GM12878 (cell line): ENCODE results near the gene CDC27. TPM values are rescaled to one million over a fixed set of nuclear protein-coding genes. Genes with fewer than 3 reads are reported as not detected.

ENCODE experiments used
- polyA plus RNA-seq, 11 experiments: library from polyadenylated mRNA; depleted of rRNA in 4 of 11; unstranded in 6 of 11; stranded (reverse) in 5 of 11; fragments of >200 nt; fragmentation: Nextera tagmentation in 4 of 11; fragmentation: Illumina TruSeq in 1 of 11; extraction: Ambion mirVana in 4 of 11; extraction: Trizol in 1 of 11; gene quantifications; 1 replicate in 1 of 11; 2 replicates in 10 of 11; pipeline versions ENCODE4 v1.2.1 to v1.2.3, GENCODE V29; 2011 to 2016; ENCODE audit warnings: inconsistent platforms in 2 of 11, missing spikeins in 2 of 11, low read depth in 1 of 11
- total RNA-seq, 4 experiments: library from RNA; depleted of rRNA in 3 of 4; stranded (reverse); fragments of >200 nt in 3 of 4; fragmentation: Illumina TruSeq in 1 of 4; extraction: Trizol in 1 of 4; gene quantifications; 2 replicates each; pipeline versions ENCODE4 v1.2.1 to v1.2.3, GENCODE V29; 2013 to 2021

The CDC27 gene
- total and polyA plus RNA-seq, 10 of the 15 experiments (the other 5 are each of a cell fraction or from before 2014, with no cell fraction given): 23.2 to 138 (median 97.8) TPM

Other genes starting within 250 kb of the CDC27 start
- not detected in 2 replicates for gene RPRML, start 210.0 kb downstream of the CDC27 start, total RNA-seq (2014; rRNA removed)
- not detected in 2 replicates for gene RPRML, start 210.0 kb downstream of the CDC27 start, total RNA-seq (2014; rRNA removed; fragmentation: Illumina TruSeq; extraction: Trizol)
- not detected in 2 replicates for gene RPRML, start 210.0 kb downstream of the CDC27 start, total RNA-seq (2021)
- not detected in 2 replicates for gene RPRML, start 210.0 kb downstream of the CDC27 start, polyA plus RNA-seq (2011; rRNA removed)
- gene RPRML, start 210.0 kb downstream of the CDC27 start, polyA plus RNA-seq (2014; fragmentation: Illumina TruSeq; extraction: Trizol): not detected in 2 replicates
- not detected for gene RPRML, start 210.0 kb downstream of the CDC27 start, polyA plus RNA-seq (2014; fragmentation: Nextera tagmentation; extraction: Ambion mirVana)
- gene RPRML, start 210.0 kb downstream of the CDC27 start, polyA plus RNA-seq (2014; rRNA removed): not detected in 2 replicates
- gene RPRML, start 210.0 kb downstream of the CDC27 start, polyA plus RNA-seq (2016; fragmentation: Nextera tagmentation; extraction: Ambion mirVana): not detected
- gene MYL4, start 20.1 kb upstream of the CDC27 start, total RNA-seq (2014; rRNA removed): 1.1 TPM in 1 of 2 replicates, not detected in the other
- gene MYL4, start 20.1 kb upstream of the CDC27 start, total RNA-seq (2014; rRNA removed; fragmentation: Illumina TruSeq; extraction: Trizol): 0.41 and 0.58 TPM in 2 replicates
- gene MYL4, start 20.1 kb upstream of the CDC27 start, total RNA-seq (2021): 0.96 TPM in 1 of 2 replicates, not detected in the other
- 0.20 TPM in 1 of 2 replicates, not detected in the other for gene MYL4, start 20.1 kb upstream of the CDC27 start, polyA plus RNA-seq (2011; rRNA removed)
- gene MYL4, start 20.1 kb upstream of the CDC27 start, polyA plus RNA-seq (2014; fragmentation: Illumina TruSeq; extraction: Trizol): 0.44 TPM in 1 of 2 replicates, not detected in the other
- gene MYL4, start 20.1 kb upstream of the CDC27 start, polyA plus RNA-seq (2014; fragmentation: Nextera tagmentation; extraction: Ambion mirVana): 1 to 10 TPM; 1.2 to 1.5 TPM
- 0.23 and 0.43 TPM in 2 replicates for gene MYL4, start 20.1 kb upstream of the CDC27 start, polyA plus RNA-seq (2014; rRNA removed)
- gene MYL4, start 20.1 kb upstream of the CDC27 start, polyA plus RNA-seq (2016; fragmentation: Nextera tagmentation; extraction: Ambion mirVana): 1 to 10 TPM in 1 of 2 experiments, under 1 TPM in 1; 0.50 to 1.6 TPM
- 16.2 and 17.7 TPM in 2 replicates for gene ITGB3, start 64.5 kb upstream of the CDC27 start, total RNA-seq (2014; rRNA removed)
- gene ITGB3, start 64.5 kb upstream of the CDC27 start, total RNA-seq (2014; rRNA removed; fragmentation: Illumina TruSeq; extraction: Trizol): 14.8 and 15.4 TPM in 2 replicates
- gene ITGB3, start 64.5 kb upstream of the CDC27 start, total RNA-seq (2021): 22.8 and 22.9 TPM in 2 replicates
- 7.9 and 12.0 TPM in 2 replicates for gene ITGB3, start 64.5 kb upstream of the CDC27 start, polyA plus RNA-seq (2011; rRNA removed)
- 17.0 and 17.3 TPM in 2 replicates for gene ITGB3, start 64.5 kb upstream of the CDC27 start, polyA plus RNA-seq (2014; fragmentation: Illumina TruSeq; extraction: Trizol)
- gene ITGB3, start 64.5 kb upstream of the CDC27 start, polyA plus RNA-seq (2014; fragmentation: Nextera tagmentation; extraction: Ambion mirVana): 1 to 10 TPM in 1 of 2 experiments, under 1 TPM in 1; 0.69 to 1.4 TPM
- 15.2 and 15.6 TPM in 2 replicates for gene ITGB3, start 64.5 kb upstream of the CDC27 start, polyA plus RNA-seq (2014; rRNA removed)
- 10 to 100 TPM; 10.6 to 12.3 TPM for gene ITGB3, start 64.5 kb upstream of the CDC27 start, polyA plus RNA-seq (2016; fragmentation: Nextera tagmentation; extraction: Ambion mirVana)
- 4.5 and 8.3 TPM in 2 replicates for gene EFCAB13, start 134.7 kb upstream of the CDC27 start, total RNA-seq (2014; rRNA removed)
- 7.3 and 8.7 TPM in 2 replicates for gene EFCAB13, start 134.7 kb upstream of the CDC27 start, total RNA-seq (2014; rRNA removed; fragmentation: Illumina TruSeq; extraction: Trizol)
- 6.6 and 6.8 TPM in 2 replicates for gene EFCAB13, start 134.7 kb upstream of the CDC27 start, total RNA-seq (2021)
- 2.3 and 4.2 TPM in 2 replicates for gene EFCAB13, start 134.7 kb upstream of the CDC27 start, polyA plus RNA-seq (2011; rRNA removed)
- 4.3 and 5.5 TPM in 2 replicates for gene EFCAB13, start 134.7 kb upstream of the CDC27 start, polyA plus RNA-seq (2014; fragmentation: Illumina TruSeq; extraction: Trizol)
- gene EFCAB13, start 134.7 kb upstream of the CDC27 start, polyA plus RNA-seq (2014; fragmentation: Nextera tagmentation; extraction: Ambion mirVana): 1 to 10 TPM in 1 of 2 experiments, under 1 TPM in 1; 0.90 to 1.9 TPM
- gene EFCAB13, start 134.7 kb upstream of the CDC27 start, polyA plus RNA-seq (2014; rRNA removed): 2.7 and 5.6 TPM in 2 replicates
- 1 to 10 TPM; 5.7 to 7.8 TPM for gene EFCAB13, start 134.7 kb upstream of the CDC27 start, polyA plus RNA-seq (2016; fragmentation: Nextera tagmentation; extraction: Ambion mirVana)